Vagina (tissue), 2 donors: ENCODE data around the gene ECE2.

Experiments used
- POLR2A ChIP-seq, 2 donors: fragments of 450-650 bp; IDR thresholded peaks; one replicate each; pipeline ENCODE4 v1.6.1; 2017; ENCODE audit warnings: antibody characterized with exemption in 2 of 2, mild to moderate bottlenecking in 2 of 2, moderate library complexity in 2 of 2
- TF ChIP-seq, protein P1 (sequence below), 3 experiments: fragments of 450-650 bp in 2 of 3; fragments of 200-600 bp in 1 of 3; sonication (generic) in 1 of 3; IDR thresholded peaks; one replicate each; pipeline ENCODE4 v1.5.1; 2017 to 2019; ENCODE audit warnings: antibody characterized with exemption in 3 of 3, mild to moderate bottlenecking in 2 of 3, moderate library complexity in 2 of 3

DNA sequence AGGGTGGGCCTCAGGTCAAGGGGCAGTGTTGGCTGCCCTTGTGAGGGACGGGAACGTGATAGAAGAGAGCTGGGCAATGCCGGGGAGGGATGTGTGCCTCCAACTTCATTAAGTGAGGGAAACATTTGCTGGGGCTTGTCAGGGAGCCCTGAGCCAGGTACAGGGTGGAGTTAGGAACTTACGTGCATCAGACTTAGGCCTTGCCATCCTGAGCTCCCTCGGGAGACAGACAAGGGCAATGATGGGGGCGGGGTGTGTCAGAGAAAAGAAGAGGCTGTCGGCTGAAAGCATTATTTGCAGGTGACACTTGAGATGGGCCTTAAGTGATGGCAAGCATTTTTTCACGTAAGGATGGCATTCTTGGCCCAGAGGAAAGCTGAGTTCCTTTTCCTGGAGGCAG lies 63.2 kb downstream of the ECE2 start:
- TF ChIP-seq, protein P1, sequence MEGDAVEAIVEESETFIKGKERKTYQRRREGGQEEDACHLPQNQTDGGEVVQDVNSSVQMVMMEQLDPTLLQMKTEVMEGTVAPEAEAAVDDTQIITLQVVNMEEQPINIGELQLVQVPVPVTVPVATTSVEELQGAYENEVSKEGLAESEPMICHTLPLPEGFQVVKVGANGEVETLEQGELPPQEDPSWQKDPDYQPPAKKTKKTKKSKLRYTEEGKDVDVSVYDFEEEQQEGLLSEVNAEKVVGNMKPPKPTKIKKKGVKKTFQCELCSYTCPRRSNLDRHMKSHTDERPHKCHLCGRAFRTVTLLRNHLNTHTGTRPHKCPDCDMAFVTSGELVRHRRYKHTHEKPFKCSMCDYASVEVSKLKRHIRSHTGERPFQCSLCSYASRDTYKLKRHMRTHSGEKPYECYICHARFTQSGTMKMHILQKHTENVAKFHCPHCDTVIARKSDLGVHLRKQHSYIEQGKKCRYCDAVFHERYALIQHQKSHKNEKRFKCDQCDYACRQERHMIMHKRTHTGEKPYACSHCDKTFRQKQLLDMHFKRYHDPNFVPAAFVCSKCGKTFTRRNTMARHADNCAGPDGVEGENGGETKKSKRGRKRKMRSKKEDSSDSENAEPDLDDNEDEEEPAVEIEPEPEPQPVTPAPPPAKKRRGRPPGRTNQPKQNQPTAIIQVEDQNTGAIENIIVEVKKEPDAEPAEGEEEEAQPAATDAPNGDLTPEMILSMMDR (IDR thresholded peaks at IDR 0.05) = no peak
- no peak for TF ChIP-seq POLR2A (IDR thresholded peaks at IDR 0.05)
